ENCODE data around the gene ING3.
"Not testable (repeated sequence)": the region's sequence is repeated elsewhere in the genome, so short reads cannot be mapped to it uniquely, and the experiment has no call there.

Gene ING3

GRCh38 chr7:120997882-120998474 lies 47.4 kb downstream of the ING3 start:
- Histone ChIP-seq H3K4me1 (ENCODE audit: control insufficient read depth, insufficient read depth, low read length) (peaks cover 45% of the 10 kb centered on the region), H3K4me3 (ENCODE audit: low read length) (no peak overlapping the region), H3K27me3 (replicated peaks; ENCODE audit: control insufficient read depth, insufficient read depth, low read length) (no peaks in the 10 kb centered on the region), H3K36me3 (ENCODE audit: control insufficient read depth, insufficient read depth, low read length, severe bottlenecking) (no peaks in the 10 kb centered on the region), H3K9ac (ENCODE audit: low read length) (no peak overlapping the region), H3K9me3 (ENCODE audit: control insufficient read depth, low read length) (no peaks in the 10 kb centered on the region)
- DNase-seq (ENCODE audit: low read depth), result no peak

- peaks cover 40% of the 10 kb centered on the region for H3K4me1 ChIP-seq (ENCODE audit: control insufficient read depth, insufficient read depth, low read length)
- no peak overlapping the region for H3K4me3 ChIP-seq (ENCODE audit: low read length)
- H3K9me3 ChIP-seq (ENCODE audit: control insufficient read depth, low read length), result no peaks in the 10 kb centered on the region
- no peak overlapping the region for H3K9ac ChIP-seq (ENCODE audit: low read length)
- H3K27me3 ChIP-seq (replicated peaks; ENCODE audit: control insufficient read depth, insufficient read depth, low read length), result no peaks in the 10 kb centered on the region
- no peak for DNase-seq (ENCODE audit: low read depth)
- no peaks in the 10 kb centered on the region for H3K36me3 ChIP-seq (ENCODE audit: control insufficient read depth, insufficient read depth, low read length, severe bottlenecking)
Measured at GRCh38 chr7:120998520-120998919, 47.9 kb downstream of the ING3 start.

- DNase-seq (ENCODE audit: low read depth), result no peak
- Histone ChIP-seq H3K36me3 (ENCODE audit: control insufficient read depth, insufficient read depth, low read length, severe bottlenecking) (no peaks in the 10 kb centered on the region), H3K4me1 (ENCODE audit: control insufficient read depth, insufficient read depth, low read length) (peaks cover 34% of the 10 kb centered on the region), H3K9ac (ENCODE audit: low read length) (peak overlapping the region; percentile 78), H3K4me3 (ENCODE audit: low read length) (no peak overlapping the region), H3K27me3 (replicated peaks; ENCODE audit: control insufficient read depth, insufficient read depth, low read length) (no peaks in the 10 kb centered on the region), H3K9me3 (ENCODE audit: control insufficient read depth, low read length) (no peaks in the 10 kb centered on the region)
Measured at GRCh38 chr7:120998996-120999565, 48.5 kb downstream of the ING3 start.

DNA sequence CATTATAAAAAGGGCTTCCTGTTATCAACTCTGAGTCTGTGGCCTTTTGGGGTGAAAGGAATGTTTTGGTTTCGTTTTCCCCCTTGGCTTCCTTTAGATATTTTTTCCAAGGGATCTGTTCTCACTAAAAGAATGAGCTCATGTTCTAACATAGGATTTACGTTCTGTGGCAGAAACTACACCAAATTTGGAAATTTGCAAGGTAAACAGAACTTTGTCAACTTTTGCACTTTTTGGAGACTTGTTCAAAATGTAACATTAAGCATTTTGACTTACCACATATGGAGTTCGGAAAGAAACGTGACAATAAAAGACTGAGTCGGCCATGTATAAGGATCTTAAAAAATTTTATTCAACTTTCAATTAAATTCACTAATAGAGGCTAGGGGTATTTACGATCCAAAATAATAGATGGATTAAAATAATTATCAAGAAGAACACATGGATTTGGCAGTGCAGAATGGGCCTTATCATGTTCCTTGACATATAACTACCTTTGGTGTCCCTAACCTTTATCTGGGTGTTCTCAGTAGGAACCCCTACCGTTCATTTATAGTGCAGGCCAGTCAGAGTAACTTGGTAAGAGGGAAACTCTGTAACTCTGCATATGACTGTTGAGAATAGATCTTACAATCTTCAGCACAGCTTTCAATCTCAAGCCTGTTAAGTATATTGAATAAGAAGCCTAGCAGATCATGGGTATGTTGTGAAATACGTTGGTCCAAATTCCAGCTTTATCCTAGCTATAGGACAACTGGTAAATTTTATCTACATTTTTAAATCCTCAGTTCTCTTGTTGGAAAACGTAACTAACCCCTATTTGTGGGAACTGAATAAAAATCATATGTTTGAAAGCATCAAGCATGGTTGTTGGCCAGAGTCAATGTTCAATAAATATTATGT lies 49.8 kb downstream of the ING3 start:
- H3K9me3 ChIP-seq (ENCODE audit: control insufficient read depth, low read length), result no peaks in the 10 kb centered on the region
- DNase-seq (ENCODE audit: low read depth), result peak; percentile 79
- H3K4me3 ChIP-seq (ENCODE audit: low read length), result peak overlapping the region; percentile 75

GRCh38 chr7:121001234-121001906 lies 50.8 kb downstream of the ING3 start:
- no peak overlapping the region for H3K4me3 ChIP-seq (ENCODE audit: low read length)
- peaks cover 27% of the 10 kb centered on the region for H3K4me1 ChIP-seq (ENCODE audit: control insufficient read depth, insufficient read depth, low read length)
- H3K36me3 ChIP-seq (ENCODE audit: control insufficient read depth, insufficient read depth, low read length, severe bottlenecking), result no peaks in the 10 kb centered on the region
- no peak for DNase-seq (ENCODE audit: low read depth)
- no peaks in the 10 kb centered on the region for H3K9me3 ChIP-seq (ENCODE audit: control insufficient read depth, low read length)
- H3K9ac ChIP-seq (ENCODE audit: low read length), result no peak overlapping the region
- H3K27me3 ChIP-seq (replicated peaks; ENCODE audit: control insufficient read depth, insufficient read depth, low read length), result no peaks in the 10 kb centered on the region

More for the DNA sequence above, 49.8 kb downstream of the ING3 start:
- Histone ChIP-seq H3K36me3 (ENCODE audit: control insufficient read depth, insufficient read depth, low read length, severe bottlenecking) (no peaks in the 10 kb centered on the region), H3K4me1 (ENCODE audit: control insufficient read depth, insufficient read depth, low read length) (peaks cover 28% of the 10 kb centered on the region), H3K27me3 (replicated peaks; ENCODE audit: control insufficient read depth, insufficient read depth, low read length) (no peaks in the 10 kb centered on the region), H3K9ac (ENCODE audit: low read length) (peak overlapping the region; percentile 78)

- H3K27me3 ChIP-seq (replicated peaks; ENCODE audit: control insufficient read depth, insufficient read depth, low read length), result no peaks in the 10 kb centered on the region
- no peaks in the 10 kb centered on the region for H3K9me3 ChIP-seq (ENCODE audit: control insufficient read depth, low read length)
- no peak overlapping the region for H3K4me3 ChIP-seq (ENCODE audit: low read length)
- no peaks in the 10 kb centered on the region for H3K36me3 ChIP-seq (ENCODE audit: control insufficient read depth, insufficient read depth, low read length, severe bottlenecking)
- no peak overlapping the region for H3K9ac ChIP-seq (ENCODE audit: low read length)
- peaks cover 30% of the 10 kb centered on the region for H3K4me1 ChIP-seq (ENCODE audit: control insufficient read depth, insufficient read depth, low read length)
- no peak for DNase-seq (ENCODE audit: low read depth)
Measured at GRCh38 chr7:121002048-121002756, 51.6 kb downstream of the ING3 start.

DNA sequence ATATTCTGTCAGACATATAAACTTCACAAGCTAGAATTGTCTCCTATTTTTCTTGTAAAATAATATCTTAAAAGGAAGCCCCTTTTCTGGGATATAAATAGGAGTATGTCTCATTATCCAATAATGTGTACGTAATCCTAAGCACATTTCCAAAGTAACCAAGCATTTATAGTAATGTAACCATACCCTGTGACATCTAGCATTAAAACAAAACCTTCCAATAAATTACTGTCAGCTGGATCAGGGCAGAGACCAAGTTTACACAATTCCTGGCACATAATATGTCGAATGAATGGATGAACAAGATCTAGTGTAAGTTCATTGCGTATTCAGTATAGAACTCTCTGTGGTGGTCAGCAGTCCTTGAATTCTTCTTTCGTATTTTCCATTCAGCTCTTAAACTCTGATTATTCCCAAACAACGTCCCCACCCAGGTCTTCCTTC lies 52.2 kb downstream of the ING3 start:
- H3K36me3 ChIP-seq (ENCODE audit: control insufficient read depth, insufficient read depth, low read length, severe bottlenecking), result no peaks in the 10 kb centered on the region
- H3K4me1 ChIP-seq (ENCODE audit: control insufficient read depth, insufficient read depth, low read length), result peaks cover 30% of the 10 kb centered on the region
- no peaks in the 10 kb centered on the region for H3K9me3 ChIP-seq (ENCODE audit: control insufficient read depth, low read length)
- H3K4me3 ChIP-seq (ENCODE audit: low read length), result no peak overlapping the region
- DNase-seq (ENCODE audit: low read depth), result peak; percentile 67
- H3K27me3 ChIP-seq (replicated peaks; ENCODE audit: control insufficient read depth, insufficient read depth, low read length), result no peaks in the 10 kb centered on the region
- H3K9ac ChIP-seq (ENCODE audit: low read length), result no peak overlapping the region

DNA sequence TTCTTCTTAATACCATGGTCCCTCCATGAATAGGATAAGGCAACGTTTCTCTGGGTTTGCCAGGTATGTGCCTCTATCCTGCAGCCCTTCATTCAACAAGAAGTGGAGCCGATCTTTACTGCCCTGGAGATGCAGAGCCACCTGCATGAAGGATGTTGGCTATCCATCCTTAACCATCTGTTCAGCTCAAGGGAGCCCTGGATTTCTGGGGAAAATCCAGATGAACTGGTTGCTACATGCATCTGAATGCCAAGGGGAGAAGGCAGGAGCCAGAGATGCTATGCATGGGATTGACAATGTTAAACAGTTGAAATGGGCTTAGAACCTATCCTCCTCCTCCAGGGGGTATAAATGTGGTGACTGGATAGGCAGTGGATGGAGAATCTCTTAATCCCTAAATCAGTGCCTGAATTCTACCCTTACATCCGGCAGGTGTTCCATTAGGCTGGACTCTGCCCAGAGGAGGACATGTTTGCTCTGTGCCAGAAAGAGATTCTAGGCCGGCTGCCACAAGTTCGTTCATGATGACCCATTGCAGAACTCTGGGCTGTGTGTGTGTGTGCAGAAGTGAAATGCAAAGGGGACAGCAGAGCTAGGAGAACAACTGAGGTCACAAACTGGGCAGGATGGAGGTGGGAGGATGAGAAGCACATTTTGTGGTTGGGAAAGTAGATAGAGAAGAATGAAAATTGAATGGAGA lies 53.6 kb downstream of the ING3 start:
- Histone ChIP-seq H3K9ac (ENCODE audit: low read length) (no peak overlapping the region), H3K9me3 (ENCODE audit: control insufficient read depth, low read length) (no peaks in the 10 kb centered on the region), H3K4me1 (ENCODE audit: control insufficient read depth, insufficient read depth, low read length) (peaks cover 30% of the 10 kb centered on the region)

DNA sequence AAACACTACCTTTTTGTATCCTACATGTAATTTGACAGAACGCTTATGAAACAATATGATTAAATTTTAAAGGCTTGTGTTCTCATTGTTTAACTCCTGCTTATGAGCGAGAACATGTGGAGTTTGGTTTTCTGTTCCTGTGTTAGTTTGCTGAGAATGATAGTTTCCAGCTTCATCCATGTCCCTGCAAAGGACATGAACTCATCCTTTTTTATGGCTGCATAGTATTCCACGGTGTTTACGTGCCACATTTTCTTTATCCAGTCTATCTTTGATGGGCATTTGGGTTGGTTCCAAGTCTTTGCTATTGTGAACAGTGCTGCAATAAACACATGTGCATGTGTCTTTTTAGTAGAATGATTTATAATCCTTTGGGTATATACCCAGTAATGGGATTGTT lies 54.5 kb downstream of the ING3 start:
- not testable (repeated sequence) for H3K36me3 ChIP-seq (ENCODE audit: control insufficient read depth, insufficient read depth, low read length, severe bottlenecking); H3K9ac ChIP-seq (ENCODE audit: low read length); DNase-seq (ENCODE audit: low read depth); H3K9me3 ChIP-seq (ENCODE audit: control insufficient read depth, low read length); H3K27me3 ChIP-seq (replicated peaks; ENCODE audit: control insufficient read depth, insufficient read depth, low read length); H3K4me3 ChIP-seq (ENCODE audit: low read length)
- H3K4me1 ChIP-seq (ENCODE audit: control insufficient read depth, insufficient read depth, low read length), result peaks cover 24% of the 10 kb centered on the region

More for the DNA sequence above, 53.6 kb downstream of the ING3 start:
- Histone ChIP-seq H3K4me3 (ENCODE audit: low read length) (no peak overlapping the region), H3K36me3 (ENCODE audit: control insufficient read depth, insufficient read depth, low read length, severe bottlenecking) (no peaks in the 10 kb centered on the region), H3K27me3 (replicated peaks; ENCODE audit: control insufficient read depth, insufficient read depth, low read length) (no peaks in the 10 kb centered on the region)
- no peak for DNase-seq (ENCODE audit: low read depth)

- H3K9ac ChIP-seq (ENCODE audit: low read length), result no peak overlapping the region
- no peak for DNase-seq (ENCODE audit: low read depth)
- no peaks in the 10 kb centered on the region for H3K36me3 ChIP-seq (ENCODE audit: control insufficient read depth, insufficient read depth, low read length, severe bottlenecking)
- H3K27me3 ChIP-seq (replicated peaks; ENCODE audit: control insufficient read depth, insufficient read depth, low read length), result no peaks in the 10 kb centered on the region
- H3K4me3 ChIP-seq (ENCODE audit: low read length), result no peak overlapping the region
- peaks cover 18% of the 10 kb centered on the region for H3K4me1 ChIP-seq (ENCODE audit: control insufficient read depth, insufficient read depth, low read length)
- H3K9me3 ChIP-seq (ENCODE audit: control insufficient read depth, low read length), result no peaks in the 10 kb centered on the region
Measured at GRCh38 chr7:121005996-121006584, 55.5 kb downstream of the ING3 start.
